HTERT RPE-1 (cell line): ENCODE results near the gene TRIM56.
"Not testable (repeated sequence)": the region's sequence is repeated elsewhere in the genome, so short reads cannot be mapped to it uniquely, and the experiment has no call there.

ENCODE experiments used
- in situ Hi-C: fragments of 300-500 bp; cut with MboI; formaldehyde crosslinking; loops from 4 replicates; pipeline ENCODE4 v1.14.3; 2020; ENCODE audit warnings: low sequenced_read_pairs

TRIM56 gene

GRCh38 chr7:101085162-101085964, at the start of gene TRIM56:
TRIM56 (plus strand) TSS chr7:101085481; CDS start chr7:101087313, 1,832 bp downstream.
- in situ Hi-C loops: no loop called here

- in situ Hi-C loops: no loop called here
These were observed 49.3 kb upstream of the TRIM56 start for GRCh38 chr7:101035941-101036340.

- in situ Hi-C loops: not testable (repeated sequence)
These were observed 44.0 kb upstream of the TRIM56 start for GRCh38 chr7:101041283-101041682.

- in situ Hi-C loops: loop anchor here (25.0 kb wide), 1 partner anchor 146 kb away; no protein-coding TSS in a partner anchor
These were observed 26.9 kb upstream of the TRIM56 start for GRCh38 chr7:101058355-101058754.

- in situ Hi-C loops: loop anchor here (25.0 kb wide), 1 partner anchor 147 kb away; no protein-coding TSS in a partner anchor
These were observed 25.7 kb upstream of the TRIM56 start for GRCh38 chr7:101059620-101059942.

GRCh38 chr7:101060992-101061391, 24.3 kb upstream of the TRIM56 start:
- in situ Hi-C loops: loop anchor here (25.0 kb wide), 1 partner anchor 149 kb away; no protein-coding TSS in a partner anchor

GRCh38 chr7:101064176-101064550, 21.1 kb upstream of the TRIM56 start:
- in situ Hi-C loops: loop anchor here (25.0 kb wide), 1 partner anchor 152 kb away; no protein-coding TSS in a partner anchor

- in situ Hi-C loops: loop anchor here (25.0 kb wide), 1 partner anchor 153 kb away; no protein-coding TSS in a partner anchor
These were observed 20.1 kb upstream of the TRIM56 start for GRCh38 chr7:101065162-101065561.

GRCh38 chr7:101066141-101066832, 19.0 kb upstream of the TRIM56 start:
- in situ Hi-C loops: loop anchor here (25.0 kb wide), 1 partner anchor 154 kb away; no protein-coding TSS in a partner anchor

GRCh38 chr7:101066833-101067177, 18.5 kb upstream of the TRIM56 start:
- in situ Hi-C loops: loop anchor here (25.0 kb wide), 1 partner anchor 155 kb away; no protein-coding TSS in a partner anchor

GRCh38 chr7:101068401-101068800, 16.9 kb upstream of the TRIM56 start:
- in situ Hi-C loops: loop anchor here (25.0 kb wide), 1 partner anchor 156 kb away; no protein-coding TSS in a partner anchor

GRCh38 chr7:101071362-101072104, 13.7 kb upstream of the TRIM56 start:
- in situ Hi-C loops: loop anchor here (25.0 kb wide), 1 partner anchor 159 kb away; no protein-coding TSS in a partner anchor

- in situ Hi-C loops: no loop called here
These were observed 9.6 kb upstream of the TRIM56 start for GRCh38 chr7:101075646-101076045.

GRCh38 chr7:101076183-101076582, 9.1 kb upstream of the TRIM56 start:
- in situ Hi-C loops: not testable (repeated sequence)

GRCh38 chr7:101077303-101078086, 7.8 kb upstream of the TRIM56 start:
- in situ Hi-C loops: no loop called here

- in situ Hi-C loops: no loop called here
These were observed 3.8 kb upstream of the TRIM56 start for GRCh38 chr7:101081432-101081831.

GRCh38 chr7:101084865-101085161, 468 bp upstream of the TRIM56 start:
- in situ Hi-C loops: no loop called here

- in situ Hi-C loops: no loop called here
These were observed 2.2 kb downstream of the TRIM56 start for GRCh38 chr7:101087334-101088068.

- in situ Hi-C loops: no loop called here
These were observed 2.8 kb downstream of the TRIM56 start for GRCh38 chr7:101088069-101088425.
